Keratinocyte (primary cell): Measurements from ENCODE around the gene SQSTM1.

Experiments
- CTCF ChIP-seq, 3 experiments: IDR thresholded peaks in 1 of 3; conservative IDR thresholded peaks in 1 of 3; optimal IDR thresholded peaks in 1 of 3; 2 replicates in 2 of 3; 3 replicates in 1 of 3; pipeline versions ENCODE3 to v1.5.1; 2011; ENCODE audit warnings: low read length in 3 of 3, mild to moderate bottlenecking in 3 of 3, moderate library complexity in 2 of 3, control low read depth in 1 of 3, inconsistent platforms in 1 of 3; ENCODE audit not compliant: insufficient read depth in 2 of 3; ENCODE audit errors: extremely low read depth in 1 of 3
- EZH2 ChIP-seq: IDR thresholded peaks from one replicate; pipeline ENCODE4 v1.6.1; 2012; ENCODE audit warnings: inconsistent platforms, mild to moderate bottlenecking, low read length, moderate library complexity

GRCh38 chr5:179783128-179783527 lies 37.6 kb upstream of the SQSTM1 start:
- TF ChIP-seq EZH2: no peak
- TF ChIP-seq CTCF (optimal IDR thresholded peaks at IDR 0.05 in 1 of 3, IDR thresholded peaks at IDR 0.05 in 1 of 3, conservative IDR thresholded peaks at IDR 0.05 in 1 of 3; ENCODE audit: extremely low read depth in 1 of 3, insufficient read depth in 2 of 3, low read length in 3 of 3): no peak
